ENCODE data around the gene SEC22B. TPM values are rescaled to one million over a fixed set of nuclear protein-coding genes. Genes with fewer than 3 reads are reported as not detected.
"Not testable (repeated sequence)": the region's sequence is repeated elsewhere in the genome, so short reads cannot be mapped to it uniquely, and the experiment has no call there.

Gene SEC22B
- polyA plus RNA-seq, 3 donors: 33.7 to 42.8 (median 41.8) TPM

DNA sequence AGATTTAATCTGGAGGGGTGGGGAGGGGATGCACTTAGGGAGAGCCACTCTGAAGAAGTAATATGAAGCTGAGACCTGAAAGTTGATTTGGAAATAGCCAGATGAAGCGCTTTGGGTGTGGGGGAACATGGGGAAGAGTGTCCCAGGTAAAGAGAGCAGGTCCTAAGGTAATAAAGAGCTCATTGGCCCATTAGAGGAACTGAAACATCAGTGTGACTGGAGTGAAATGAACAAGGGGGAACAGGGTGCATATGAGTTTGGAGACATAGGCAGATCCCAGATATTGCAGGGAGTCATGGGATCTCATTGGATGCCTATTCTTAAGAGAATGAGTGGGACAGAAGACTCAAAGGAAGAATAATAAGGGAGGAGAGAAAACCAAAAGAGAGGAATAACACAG lies 54.5 kb downstream of the SEC22B start:
- DNase-seq: not testable (repeated sequence)

DNA sequence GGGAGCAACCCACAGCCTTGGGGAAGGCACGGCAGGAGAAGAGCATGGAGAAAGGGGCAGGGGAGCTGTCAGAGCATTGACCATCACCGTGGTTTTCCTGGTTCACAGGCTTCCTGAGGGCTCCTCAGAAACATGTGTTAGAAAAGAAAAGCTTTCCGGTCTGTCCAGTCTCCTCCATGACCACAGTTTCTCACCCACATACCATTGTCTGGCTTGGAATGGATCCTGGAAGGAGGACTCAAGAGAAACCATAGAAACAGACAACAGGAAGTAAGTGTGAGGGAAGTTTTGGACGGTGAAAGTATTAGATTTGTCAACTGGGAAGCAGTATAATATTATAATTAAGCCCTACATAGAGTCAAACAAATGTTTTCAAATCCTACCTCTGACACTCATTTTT lies 55.8 kb downstream of the SEC22B start:
- not testable (repeated sequence) for DNase-seq

DNA sequence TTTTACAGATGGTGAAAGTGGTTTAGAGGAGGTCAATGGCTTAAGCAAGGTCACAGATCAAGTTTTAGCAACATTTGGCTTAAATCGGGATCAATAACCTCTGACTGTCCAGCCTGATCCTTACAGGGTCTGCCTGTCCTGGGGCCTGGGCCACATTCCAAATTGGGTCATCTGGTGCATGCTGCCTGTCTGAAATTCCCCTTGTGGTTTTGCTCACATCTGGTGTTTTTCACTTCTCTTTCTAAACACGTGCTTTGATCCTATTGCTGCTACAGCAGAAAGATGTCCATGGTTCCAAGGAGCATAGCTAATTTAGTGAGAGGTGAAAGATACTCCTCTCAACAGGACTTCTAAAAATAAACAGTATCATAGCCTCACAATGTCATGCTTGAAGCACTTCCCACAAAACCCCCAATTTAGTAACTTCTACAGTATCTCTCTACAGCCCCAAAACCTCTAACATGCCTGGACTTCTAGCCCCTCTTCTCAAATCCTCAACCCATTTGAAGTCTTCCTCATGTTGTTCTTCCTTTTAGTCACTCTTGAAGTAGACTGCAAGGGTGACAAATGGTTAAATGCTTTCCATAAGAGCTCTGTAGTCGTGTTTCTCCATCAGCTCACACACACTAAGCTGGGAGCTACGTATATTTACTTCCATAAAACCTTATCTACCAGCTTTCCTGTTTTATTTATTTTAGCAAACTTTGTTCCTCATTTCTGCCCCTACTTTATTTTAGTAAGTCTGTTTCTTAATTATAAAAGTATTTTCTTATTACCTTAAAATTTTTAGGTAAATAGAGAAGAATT lies 58.7 kb downstream of the SEC22B start:
- DNase-seq: not testable (repeated sequence)

DNA sequence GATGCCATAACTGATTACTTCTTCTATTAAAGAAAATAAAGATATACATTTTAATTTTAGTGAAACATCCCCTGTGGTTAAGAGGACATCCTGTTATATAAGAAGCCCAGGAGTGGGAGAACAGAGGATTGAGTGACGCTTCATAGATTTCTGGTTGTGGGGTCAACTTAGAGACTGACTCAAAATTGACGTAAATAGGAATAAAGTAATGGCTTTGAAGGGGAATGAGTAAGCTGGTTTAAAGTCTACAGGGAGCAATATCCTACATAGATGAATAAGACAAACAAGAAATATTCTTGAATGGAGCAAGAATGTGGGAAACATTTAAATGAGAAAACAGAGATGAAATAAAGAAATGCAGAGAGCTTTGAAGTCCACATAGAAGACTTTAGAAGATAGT lies 60.2 kb downstream of the SEC22B start:
- DNase-seq: not testable (repeated sequence)

DNA sequence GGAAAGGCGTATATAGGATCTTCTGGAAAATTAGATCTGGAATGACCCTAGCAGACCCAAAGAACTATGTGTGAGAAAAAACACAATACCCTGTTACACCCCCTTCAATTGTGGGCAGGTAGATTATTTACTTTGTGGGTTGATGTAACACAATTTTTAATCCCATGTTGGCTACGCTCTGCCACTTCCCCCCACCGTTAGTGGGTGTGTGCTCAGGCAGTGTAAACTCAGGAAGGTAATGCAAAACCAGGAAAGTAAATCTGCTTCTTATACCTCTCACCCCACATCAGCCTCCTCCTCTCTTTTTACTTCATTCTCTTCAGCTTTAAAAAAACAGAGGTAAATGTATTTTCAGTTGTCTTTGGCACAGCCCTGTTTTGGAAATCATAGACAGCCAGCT lies 63.2 kb downstream of the SEC22B start:
- not testable (repeated sequence) for DNase-seq

DNA sequence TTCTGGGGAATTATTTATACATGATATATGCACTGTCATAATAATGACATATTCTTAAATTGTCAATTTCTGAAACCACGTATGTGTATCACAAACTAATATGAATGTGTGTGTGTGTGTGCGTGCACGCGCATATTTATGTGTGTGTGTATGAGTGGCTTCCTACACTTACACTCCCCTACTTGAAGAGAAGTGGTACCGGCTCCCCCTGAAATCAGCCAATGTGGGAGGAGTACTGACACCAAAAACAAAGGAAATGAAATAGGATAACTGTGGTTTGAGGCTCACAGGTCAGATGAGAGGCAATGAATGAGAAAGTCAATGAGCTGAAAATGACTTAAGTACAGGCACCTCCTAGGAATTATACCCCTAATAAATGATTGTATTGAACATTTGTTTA lies 64.1 kb downstream of the SEC22B start:
- not testable (repeated sequence) for DNase-seq

DNA sequence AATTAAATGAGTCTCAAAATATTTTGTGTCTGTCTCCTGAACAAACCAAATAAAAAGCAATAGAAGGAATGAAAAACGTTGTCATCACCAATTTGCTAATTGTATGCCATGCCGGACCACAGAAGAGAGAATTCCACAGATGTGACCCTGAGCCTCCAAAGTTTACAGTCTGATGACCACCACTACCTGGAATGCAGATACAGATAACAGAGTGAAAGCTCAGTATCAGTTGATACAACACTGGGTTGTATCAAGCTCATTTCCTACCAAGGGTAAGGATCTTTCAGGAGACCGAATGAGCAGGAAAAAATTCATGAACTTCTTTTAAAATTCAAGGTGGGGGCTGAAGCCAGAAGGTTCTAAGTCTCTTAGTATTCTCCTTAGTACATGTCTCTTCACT lies 64.5 kb downstream of the SEC22B start:
- DNase-seq: not testable (repeated sequence)

DNA sequence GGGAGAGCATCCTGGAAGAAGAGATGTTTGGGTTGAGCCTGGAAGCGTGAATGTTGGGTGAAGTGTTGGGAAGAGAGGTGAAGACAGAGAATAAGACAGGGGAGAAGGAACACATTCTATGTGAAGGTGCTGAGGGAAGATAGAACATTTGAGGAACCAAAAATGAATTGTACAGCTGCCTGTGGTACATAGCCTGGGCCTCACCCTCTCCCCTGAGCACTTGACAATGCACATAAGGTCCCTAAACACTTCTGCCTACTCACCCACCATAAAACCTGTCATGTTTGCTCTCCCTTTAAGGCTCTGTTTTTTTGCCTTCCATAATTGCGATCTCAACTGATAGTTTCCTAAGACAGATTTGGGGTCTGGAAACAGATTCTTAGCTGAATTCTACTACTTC lies 65.3 kb downstream of the SEC22B start:
- DNase-seq: not testable (repeated sequence)

DNA sequence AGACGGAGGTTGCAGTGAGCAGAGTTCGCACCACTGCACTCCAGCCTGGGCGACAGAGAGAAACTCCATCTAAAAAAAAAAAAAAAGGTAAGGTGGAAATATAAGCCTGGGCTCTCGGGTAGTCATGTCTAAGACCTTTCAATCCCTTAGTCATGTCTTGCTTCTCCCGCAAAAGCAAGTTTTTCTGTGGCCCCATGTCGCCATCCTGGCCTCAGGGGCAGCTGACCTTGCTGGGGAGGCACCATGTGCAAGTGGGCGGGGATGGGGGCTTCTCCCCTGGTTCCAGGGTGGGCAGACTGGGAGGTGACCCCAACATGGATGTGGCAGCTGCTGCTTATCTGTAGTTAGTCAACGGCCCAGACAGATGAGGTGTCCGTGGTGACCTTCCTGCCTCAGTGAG lies 66.7 kb downstream of the SEC22B start:
- DNase-seq: not testable (repeated sequence)

DNA sequence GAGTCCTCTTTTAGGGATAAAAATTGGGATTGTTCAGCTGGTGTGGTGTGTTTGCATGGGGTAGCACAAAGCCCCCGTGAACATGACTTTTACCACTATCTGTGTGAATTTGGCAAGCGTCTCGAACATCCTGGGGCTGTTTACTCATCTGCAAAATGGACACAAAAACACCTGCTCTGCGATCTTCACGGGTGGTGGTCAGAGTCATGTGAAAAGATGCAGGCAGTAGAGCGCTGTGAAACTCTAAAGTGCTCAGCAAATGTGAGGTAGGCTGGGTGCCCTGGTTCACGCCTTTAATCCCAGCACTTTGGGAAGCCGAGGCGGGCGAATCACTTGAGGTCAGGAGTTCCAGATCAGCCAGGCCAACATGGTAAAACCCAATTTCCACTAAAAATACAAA lies 67.1 kb downstream of the SEC22B start:
- not testable (repeated sequence) for DNase-seq

DNA sequence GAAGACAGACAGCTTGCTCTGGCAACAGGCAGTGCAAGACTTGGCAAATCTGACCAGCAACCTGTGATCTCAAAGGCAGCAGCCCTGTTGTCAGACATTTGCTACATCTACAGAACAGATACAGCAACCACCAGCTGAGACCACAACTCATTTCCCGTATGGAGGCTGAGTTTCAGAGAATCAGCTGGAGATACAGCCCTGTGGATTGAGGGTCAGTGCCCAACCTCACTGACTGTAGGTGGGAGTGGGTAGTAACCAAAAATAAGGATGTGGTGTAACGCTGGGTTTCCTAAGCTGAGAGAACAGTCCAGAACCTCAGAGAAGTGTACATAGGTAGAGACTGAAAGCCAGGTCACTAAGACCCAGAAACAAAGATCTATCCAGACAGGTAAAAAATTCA lies 71.0 kb downstream of the SEC22B start:
- DNase-seq: not testable (repeated sequence)

DNA sequence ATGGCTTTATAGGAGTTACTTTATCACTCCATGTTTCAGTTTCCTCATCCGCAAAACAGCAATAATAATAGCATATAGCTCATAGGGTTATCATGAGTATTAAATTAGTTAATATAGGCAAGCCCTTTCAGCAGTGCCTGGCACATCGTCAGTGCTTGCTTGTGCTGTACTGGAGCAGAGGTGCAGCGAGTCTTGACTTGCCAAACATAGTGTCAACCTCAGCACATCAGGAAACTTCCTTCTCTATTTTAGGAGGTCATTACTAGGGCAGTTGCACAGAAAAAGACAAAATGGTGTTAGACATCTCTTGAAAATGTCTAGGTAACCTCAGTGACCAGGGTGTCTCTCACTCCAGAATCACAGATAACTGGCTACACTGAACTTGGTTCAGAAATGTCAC lies 72.6 kb downstream of the SEC22B start:
- not testable (repeated sequence) for DNase-seq

DNA sequence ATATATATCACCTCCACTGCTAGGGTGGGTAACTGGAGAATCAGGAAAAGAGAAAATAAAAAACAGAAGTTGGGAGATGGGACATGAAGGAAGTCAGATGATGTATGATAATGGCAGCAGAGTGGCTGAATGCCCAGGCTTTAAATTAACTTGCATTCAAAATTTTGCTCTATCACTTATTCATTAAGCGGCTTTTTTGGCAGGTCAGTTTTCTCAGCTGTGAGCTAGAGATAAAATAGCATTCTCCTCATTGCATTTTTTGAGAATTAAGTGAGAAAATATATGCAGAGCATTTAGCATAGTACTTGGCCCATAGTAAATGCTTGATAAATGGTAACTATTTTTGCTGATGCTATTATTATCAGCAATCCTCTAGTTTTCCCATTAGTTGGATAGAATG lies 74.7 kb downstream of the SEC22B start:
- DNase-seq: not testable (repeated sequence)

Other genes with a start within 250 kb of the SEC22B start
- 100 to 1,000 TPM; 138 to 158 (median 144) TPM for gene NOTCH2, start 106.9 kb downstream of the SEC22B start, polyA plus RNA-seq (ENCODE audit: insufficient read length in 3 of 3)
- 10 to 100 TPM; 14.8 to 30.1 (median 20.2) TPM for gene NBPF8, start 238.5 kb upstream of the SEC22B start, polyA plus RNA-seq (ENCODE audit: insufficient read length in 3 of 3)